Nephron progenitor cell (in vitro differentiated cells): ENCODE results near the gene ACAN.

Source experiments
- DNase-seq: peaks from one replicate; pipeline ENCODE4 v3.0.0; 2021
- H3K27ac Mint-ChIP-seq: 2 replicates; pipeline ENCODE4 v1.8.0; 2021; ENCODE audit warnings: mild to moderate bottlenecking, moderate library complexity, mixed read lengths
- H3K27me3 Mint-ChIP-seq: 2 replicates; pipeline ENCODE4 v1.8.0; 2021; ENCODE audit warnings: mild to moderate bottlenecking, low read depth, mixed read lengths; ENCODE audit not compliant: poor library complexity
- H3K36me3 Mint-ChIP-seq: 2 replicates; pipeline ENCODE4 v1.8.0; 2021; ENCODE audit warnings: low read depth, mixed read lengths
- H3K4me1 Mint-ChIP-seq: 2 replicates; pipeline ENCODE4 v1.8.0; 2021; ENCODE audit warnings: mixed read lengths
- H3K4me3 Mint-ChIP-seq: 2 replicates; pipeline ENCODE4 v1.8.0; 2021; ENCODE audit warnings: mild to moderate bottlenecking, moderate library complexity, mixed read lengths
- H3K9me3 Mint-ChIP-seq: 2 replicates; pipeline ENCODE4 v1.8.0; 2021; ENCODE audit warnings: mild to moderate bottlenecking, moderate library complexity, mixed read lengths
- TF ChIP-seq, protein P1 (sequence below): fragments of 200-600 bp; sonication (generic); IDR thresholded peaks from 2 replicates; pipeline ENCODE4 v1.5.0; 2021; ENCODE audit warnings: antibody characterized with exemption

The ACAN gene

DNA sequence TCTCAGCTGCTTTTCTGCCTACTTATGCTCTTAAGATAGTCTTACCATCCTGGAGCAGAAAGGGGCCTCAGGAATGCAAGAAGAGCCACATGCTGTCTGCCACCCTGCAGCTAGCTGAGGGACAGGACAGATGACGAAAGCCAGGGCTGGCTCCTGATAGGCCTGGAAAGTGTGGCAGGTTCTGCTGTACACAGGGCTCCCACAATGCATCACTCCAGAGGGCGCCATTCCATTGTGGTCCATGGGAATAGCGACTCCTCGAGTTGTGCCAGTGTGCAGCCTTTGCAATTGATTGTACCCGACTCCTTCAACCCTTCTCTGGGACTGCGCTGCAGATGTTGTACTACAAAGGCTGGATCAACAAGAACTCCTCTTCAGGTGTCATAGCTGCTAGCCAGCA is 11.2 kb downstream of the ACAN start:
- H3K4me1 Mint-ChIP-seq = peaks cover 30% of the 10 kb centered on the region
- DNase-seq = no peak
- H3K4me3 Mint-ChIP-seq = no peak overlapping the region
- H3K27me3 Mint-ChIP-seq = peaks cover 28% of the 10 kb centered on the region
- H3K27ac Mint-ChIP-seq = no peak overlapping the region
- TF ChIP-seq, protein P1, sequence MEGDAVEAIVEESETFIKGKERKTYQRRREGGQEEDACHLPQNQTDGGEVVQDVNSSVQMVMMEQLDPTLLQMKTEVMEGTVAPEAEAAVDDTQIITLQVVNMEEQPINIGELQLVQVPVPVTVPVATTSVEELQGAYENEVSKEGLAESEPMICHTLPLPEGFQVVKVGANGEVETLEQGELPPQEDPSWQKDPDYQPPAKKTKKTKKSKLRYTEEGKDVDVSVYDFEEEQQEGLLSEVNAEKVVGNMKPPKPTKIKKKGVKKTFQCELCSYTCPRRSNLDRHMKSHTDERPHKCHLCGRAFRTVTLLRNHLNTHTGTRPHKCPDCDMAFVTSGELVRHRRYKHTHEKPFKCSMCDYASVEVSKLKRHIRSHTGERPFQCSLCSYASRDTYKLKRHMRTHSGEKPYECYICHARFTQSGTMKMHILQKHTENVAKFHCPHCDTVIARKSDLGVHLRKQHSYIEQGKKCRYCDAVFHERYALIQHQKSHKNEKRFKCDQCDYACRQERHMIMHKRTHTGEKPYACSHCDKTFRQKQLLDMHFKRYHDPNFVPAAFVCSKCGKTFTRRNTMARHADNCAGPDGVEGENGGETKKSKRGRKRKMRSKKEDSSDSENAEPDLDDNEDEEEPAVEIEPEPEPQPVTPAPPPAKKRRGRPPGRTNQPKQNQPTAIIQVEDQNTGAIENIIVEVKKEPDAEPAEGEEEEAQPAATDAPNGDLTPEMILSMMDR = no peak
- no peaks in the 10 kb centered on the region for H3K9me3 Mint-ChIP-seq
- no peaks in the 10 kb centered on the region for H3K36me3 Mint-ChIP-seq

GRCh38 chr15:88818920-88819319 is 15.7 kb downstream of the ACAN start:
- Mint-ChIP-seq H3K27me3 (peaks cover 42% of the 10 kb centered on the region), H3K4me3 (no peak overlapping the region), H3K36me3 (no peaks in the 10 kb centered on the region), H3K27ac (no peak overlapping the region), H3K4me1 (no peaks in the 10 kb centered on the region), H3K9me3 (no peaks in the 10 kb centered on the region)
- TF ChIP-seq, protein P1 = no peak
- no peak for DNase-seq

GRCh38 chr15:88821993-88822392 is 18.8 kb downstream of the ACAN start:
- Mint-ChIP-seq H3K4me1 (peaks cover 16% of the 10 kb centered on the region), H3K27ac (no peak overlapping the region), H3K4me3 (no peak overlapping the region), H3K9me3 (no peaks in the 10 kb centered on the region), H3K27me3 (peaks cover 45% of the 10 kb centered on the region), H3K36me3 (no peaks in the 10 kb centered on the region)
- TF ChIP-seq, protein P1 = no peak
- DNase-seq = no peak

DNA sequence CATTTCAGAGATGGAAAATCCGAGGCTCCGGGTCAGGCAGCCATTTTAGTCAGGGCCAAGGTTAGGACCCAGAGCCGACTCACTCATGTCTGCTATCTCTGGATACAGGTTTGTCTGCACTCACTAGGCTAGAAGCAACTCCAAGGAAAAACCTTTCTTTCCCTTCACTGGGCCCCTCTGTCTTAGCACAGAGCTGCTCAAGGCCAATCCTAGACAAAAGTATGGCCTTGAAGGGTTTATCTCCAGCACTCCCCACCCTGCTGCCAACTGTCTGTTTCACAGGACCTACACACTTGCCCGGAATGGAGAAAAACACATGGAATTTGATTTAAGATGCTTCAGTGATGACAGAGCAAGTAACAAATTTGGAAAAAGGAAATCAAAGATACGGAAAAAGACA is 25.6 kb downstream of the ACAN start:
- Mint-ChIP-seq H3K9me3 (no peaks in the 10 kb centered on the region), H3K4me1 (peaks cover 47% of the 10 kb centered on the region), H3K27ac (no peak overlapping the region), H3K27me3 (peaks cover 19% of the 10 kb centered on the region), H3K36me3 (no peaks in the 10 kb centered on the region), H3K4me3 (no peak overlapping the region)
- TF ChIP-seq, protein P1 = no peak
- DNase-seq = no peak

DNA sequence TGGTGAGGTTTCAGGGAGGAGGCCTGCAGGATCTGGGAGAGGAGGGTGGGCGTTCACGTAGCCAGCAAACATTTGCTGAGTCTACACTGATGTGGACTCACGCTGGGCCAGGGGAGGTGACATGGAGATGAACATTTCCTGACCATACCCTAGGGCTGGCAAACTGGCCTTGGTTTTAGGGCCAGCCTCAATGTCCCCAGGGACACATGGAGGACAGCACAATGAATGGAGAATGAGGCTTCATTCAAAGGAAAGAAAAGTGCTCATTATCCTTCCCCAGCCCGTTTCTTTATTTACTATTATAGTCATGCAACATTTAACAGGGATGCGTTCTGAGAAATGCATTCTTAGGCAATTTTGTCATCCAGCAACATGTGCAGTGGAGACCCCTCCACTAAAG is 26.8 kb downstream of the ACAN start:
- Mint-ChIP-seq H3K9me3 (no peaks in the 10 kb centered on the region), H3K4me1 (peaks cover 51% of the 10 kb centered on the region), H3K36me3 (no peaks in the 10 kb centered on the region), H3K27ac (no peak overlapping the region), H3K4me3 (no peak overlapping the region), H3K27me3 (peaks cover 17% of the 10 kb centered on the region)
- TF ChIP-seq, protein P1 = no peak
- no peak for DNase-seq

DNA sequence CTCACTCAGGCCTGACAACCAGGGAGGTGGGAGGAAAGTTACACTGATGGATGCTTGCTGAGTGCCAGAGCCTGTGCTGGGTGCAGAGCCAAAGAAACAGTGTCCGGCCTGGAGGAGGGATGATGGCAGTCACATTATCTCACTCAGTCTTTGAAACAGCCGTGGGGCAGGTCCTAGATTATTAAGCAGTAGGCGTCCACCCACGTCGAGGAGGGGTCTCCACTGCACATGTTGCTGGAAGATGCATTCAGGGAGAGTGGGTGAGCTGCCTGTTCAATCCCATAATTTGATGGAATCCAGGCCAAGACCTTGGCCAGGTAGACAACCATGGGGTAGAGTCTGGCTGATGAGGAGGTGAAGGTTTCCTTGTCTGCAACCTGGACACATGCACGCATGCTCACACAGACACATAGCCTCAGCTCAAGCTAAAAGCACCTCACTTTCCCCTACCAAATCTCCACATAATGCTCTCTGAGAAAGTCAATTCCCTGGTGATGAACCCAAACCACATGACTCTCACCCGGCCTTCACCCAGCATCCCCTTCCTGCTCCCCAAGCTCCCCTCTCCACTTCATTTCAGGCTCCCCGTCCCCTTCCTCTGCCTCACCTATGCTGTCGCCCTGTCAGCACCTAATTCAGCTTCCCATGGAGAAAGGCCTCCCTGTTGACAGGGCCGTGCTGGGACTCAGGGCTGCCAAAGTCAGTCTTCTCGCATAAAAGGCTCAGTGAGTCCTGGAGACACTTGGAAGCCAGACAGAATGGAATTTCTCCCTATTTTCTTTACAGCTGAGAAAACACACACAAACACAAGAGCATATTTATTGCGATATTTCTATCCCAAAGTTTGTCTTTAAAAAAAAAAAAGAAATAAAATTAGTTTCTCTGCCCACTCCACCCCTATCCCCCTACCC is 29.8 kb downstream of the ACAN start:
- H3K36me3 Mint-ChIP-seq = no peaks in the 10 kb centered on the region
- no peak for DNase-seq
- no peaks in the 10 kb centered on the region for H3K9me3 Mint-ChIP-seq
- H3K4me3 Mint-ChIP-seq = peak overlapping the region; percentile 61
- peaks cover 14% of the 10 kb centered on the region for H3K27me3 Mint-ChIP-seq
- H3K4me1 Mint-ChIP-seq = peaks cover 34% of the 10 kb centered on the region
- peak overlapping the region; percentile 91 for H3K27ac Mint-ChIP-seq
- TF ChIP-seq, protein P1 = no peak
